Stimulated activated CD4-positive, alpha-beta T cell treated with anti-CD3 and anti-CD28 coated beads, Interleukin-4, amount 100 ng/mL, for 24 hours (primary cell): ENCODE results near the gene KRT80.

Experiments used
- DNase-seq: peaks from one replicate; pipeline ENCODE4 v3.0.0-alpha.2; 2020

KRT80 gene

DNA sequence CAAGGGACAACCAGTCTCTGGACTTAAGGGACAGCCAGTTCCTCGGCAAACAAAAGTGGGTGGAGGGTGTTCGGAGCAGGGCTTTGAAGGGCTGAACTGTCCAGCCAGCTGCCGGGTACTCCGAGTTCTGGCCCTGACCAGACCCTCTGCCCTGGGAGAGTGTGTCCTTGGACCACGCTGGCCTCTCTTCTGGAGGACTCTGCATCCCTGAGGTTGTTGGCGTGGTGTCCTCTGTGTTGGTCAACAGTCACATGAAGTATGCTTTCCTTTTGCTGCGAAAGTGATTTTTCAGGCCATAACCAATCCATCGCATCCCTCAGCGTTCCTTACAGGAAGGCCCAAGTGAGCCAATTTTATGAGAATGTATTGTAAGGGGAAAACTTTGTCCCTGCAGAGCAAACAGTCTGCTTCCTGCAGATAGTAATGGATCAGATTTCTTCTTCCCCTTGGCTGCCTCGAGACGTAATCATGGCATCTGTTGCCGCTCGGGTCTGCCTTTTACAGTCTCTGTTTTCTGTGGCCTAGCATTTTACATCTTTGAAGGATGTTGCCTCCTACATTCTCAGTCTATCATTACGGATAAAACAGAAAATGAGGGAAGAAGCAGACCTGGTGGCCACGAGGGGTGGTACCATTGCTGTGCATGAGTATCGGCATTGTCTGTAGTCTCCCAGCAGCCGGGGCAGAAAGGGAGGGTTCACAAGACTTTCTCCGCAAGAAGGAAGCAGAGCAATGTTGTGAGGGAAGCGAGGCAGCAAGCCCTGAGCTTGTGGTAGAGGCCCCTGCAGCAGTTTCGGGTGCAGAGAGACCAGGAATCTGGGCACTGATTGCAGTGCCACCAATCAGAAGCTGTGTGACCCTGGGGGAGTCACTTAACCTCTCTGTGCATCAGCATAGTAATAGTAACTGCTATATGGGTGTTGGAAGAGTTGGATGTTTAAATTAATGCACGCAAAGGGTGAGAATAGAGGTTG, 64.9 kb downstream of the KRT80 start:
- DNase-seq = no peak

DNA sequence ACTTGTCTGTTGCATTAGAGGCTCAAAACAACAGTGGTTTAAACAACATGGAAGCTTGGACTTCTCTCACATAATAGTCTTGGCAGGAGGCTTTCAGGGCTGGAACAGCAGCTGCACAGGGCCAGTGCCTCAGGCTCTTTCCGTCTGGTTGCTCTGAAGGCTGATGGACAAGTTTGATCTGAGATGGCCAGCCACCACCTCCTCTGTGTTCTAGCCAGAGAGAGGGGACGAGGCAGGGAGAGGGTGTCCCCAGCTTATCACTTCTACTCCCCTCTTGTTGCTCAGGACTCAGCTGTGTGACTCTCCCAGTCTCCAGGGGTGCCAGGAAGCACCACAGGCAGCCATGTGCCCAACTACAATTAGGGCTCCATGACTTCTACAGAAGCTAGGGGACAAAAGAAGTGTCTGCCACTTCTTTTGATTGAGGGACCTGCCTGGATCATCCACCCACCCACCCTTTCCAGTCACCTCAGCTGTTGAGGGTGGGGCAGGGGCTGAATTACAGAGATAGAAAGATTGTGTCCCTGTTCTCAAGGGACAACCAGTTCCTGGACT, 65.7 kb downstream of the KRT80 start:
- no peak for DNase-seq

DNA sequence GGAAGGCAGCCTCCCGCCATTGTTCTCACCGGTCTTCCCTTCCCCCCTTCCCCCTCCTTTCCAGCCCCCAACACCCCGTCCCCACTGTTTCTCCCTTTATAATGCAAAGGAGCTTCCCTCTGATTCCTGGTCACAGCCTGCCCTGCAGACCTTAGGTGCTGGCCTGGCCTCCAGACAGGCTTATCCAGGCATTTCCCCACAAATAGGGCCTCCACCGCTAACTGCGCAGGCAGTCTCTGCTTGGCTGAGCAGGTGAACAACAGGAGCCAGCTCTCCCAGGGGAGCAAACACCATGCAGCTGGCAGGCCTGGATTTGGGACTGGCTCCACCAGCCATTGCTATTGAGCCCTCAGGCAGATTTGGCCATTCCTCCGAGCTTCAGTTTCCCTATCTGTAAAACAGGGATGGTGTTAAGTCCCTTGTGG, 66.3 kb downstream of the KRT80 start:
- no peak for DNase-seq

DNA sequence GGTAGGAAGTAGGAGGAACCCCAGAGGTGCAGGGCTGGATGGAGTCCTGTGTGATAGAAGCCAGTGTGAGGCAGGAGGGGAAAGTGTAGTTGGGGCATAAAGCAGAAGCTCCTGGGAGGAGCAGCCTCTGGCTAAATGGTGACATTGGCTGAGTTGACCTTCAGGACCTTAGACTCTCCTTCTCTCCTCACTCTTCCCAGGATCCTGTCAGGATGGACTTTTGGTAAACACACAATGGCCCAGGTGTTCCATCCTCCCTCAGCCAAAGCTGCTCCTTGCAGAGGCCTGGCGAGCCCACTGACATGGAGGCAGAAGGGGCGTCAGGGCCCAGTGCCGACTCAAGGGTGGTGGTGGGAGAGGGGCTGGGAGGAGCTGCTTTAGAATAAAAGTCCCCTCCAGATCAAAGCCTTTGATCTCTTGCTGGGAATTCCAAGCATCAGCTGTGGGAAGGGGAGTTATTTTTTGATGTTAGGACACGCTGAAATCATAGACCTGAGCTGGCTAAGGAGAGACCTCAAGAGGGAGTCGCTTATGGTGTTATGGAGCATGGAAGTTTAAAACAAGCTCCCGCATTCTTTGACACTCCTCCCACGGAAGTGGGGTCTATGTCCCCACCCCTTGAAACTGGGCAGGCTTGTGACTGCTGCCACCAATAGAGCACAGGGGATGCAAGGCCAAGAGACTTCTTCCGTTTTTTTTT, 68.2 kb downstream of the KRT80 start:
- no peak for DNase-seq

DNA sequence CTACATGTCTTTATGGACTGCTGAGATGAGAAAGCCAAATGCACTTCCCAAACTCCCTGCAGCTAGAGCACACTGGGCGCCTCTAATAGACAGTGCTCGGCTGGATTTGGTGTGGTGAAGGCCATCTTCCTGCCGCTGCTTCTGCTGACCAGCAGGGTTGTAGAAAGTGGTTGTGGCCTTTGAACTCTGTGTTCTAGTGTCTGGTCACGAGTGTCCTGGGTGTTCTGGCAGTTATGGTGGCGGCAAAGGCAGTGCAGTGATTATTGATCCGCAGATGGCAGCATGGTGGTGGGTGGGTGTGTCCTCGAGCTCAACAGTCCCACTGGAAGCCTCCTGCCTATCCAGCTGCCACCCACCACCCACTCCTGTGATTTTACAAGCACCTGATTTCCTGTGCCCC, 68.9 kb downstream of the KRT80 start:
- DNase-seq = no peak

DNA sequence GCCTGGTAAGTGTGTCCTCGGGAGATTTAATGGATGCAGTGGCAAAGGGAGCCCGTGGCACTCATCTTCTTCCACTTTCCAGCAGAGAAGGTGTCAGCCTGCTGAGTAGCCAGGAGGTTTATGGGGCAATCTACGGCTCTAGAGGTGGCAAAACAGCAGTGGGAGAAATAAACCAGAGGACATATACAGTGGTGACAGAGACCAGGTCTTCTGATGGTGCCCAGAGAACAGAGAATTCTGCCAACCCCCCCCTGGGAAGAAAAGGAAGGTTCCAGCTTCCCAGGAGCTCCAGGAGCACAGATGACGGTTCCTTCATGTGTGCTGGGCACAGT, 69.3 kb downstream of the KRT80 start:
- DNase-seq = no peak

DNA sequence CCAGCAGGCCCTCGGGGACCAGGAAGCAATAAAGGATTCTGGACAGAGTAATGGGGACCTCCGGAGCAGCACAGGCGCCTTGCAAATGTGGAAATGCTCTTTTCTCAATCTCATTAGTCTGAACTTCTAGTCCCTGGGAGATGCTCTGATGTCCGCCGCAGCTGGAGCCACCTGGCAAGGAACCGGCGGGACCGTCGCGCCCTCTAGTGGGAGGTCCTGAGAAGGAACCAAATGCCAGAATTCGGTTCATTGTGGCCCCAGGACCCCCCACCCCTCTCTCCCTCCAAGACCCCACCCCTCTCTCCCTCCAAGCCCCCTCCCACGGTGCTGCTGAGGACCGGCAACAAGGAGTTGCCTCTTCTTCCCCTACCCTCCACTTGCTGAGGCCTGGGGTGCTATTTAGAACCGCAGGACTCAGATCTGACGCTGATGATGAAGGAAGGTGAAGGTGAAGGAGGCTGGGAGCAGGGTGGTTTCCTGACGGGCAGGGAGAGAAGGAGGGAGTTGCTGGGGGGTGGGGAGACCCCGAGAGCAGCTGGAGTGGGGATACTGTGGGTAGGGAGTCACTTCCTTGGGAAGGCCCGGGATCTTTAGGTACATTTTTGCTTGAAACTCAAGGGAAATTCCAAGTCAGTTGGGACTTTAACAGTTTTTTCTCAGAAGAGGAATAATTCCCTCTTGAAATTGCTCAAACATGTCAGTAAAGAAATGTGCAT, 69.8 kb downstream of the KRT80 start:
- peak; percentile 70 for DNase-seq

DNA sequence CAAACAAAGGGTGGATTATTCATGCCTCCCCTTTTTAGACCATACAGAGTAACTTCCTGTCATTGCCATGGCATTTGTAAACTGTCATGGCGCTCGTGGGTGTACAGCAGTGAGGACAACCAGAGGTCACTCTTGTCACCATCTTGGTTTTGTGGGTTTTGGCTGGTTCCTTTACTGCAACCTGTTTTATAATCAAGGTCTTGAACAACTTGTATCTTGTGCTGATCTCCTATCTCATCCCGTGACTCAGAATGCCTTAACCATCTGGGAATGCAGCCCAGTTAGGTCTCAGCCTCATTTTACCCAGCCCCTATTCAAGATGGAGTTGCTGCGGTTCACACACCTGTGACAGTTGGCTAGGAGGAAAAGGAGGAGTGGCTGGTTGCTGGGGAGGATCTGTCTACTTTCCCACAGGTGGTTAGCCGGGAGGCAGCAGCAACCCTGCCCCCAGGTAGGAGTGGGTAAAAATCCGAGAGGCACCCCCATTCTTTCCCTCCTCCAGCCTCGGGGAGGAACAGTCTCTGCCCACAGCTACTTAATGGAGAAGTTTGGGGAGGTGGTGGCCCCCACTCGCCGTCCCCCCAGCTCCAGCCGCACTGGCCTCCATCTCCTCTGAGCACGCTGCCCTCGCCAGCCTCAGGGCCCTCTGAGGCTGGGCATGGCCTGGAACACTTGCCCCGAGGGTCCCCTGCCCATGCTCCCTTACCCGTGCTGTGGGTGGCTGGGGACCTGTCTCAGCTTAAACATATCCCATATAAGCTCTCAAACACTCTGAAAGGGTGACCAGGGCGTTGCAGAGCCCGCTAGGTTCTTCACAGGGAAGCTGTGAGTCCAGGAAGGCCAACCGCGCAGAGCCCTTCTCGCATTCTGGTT, 70.6 kb downstream of the KRT80 start:
- no peak for DNase-seq

DNA sequence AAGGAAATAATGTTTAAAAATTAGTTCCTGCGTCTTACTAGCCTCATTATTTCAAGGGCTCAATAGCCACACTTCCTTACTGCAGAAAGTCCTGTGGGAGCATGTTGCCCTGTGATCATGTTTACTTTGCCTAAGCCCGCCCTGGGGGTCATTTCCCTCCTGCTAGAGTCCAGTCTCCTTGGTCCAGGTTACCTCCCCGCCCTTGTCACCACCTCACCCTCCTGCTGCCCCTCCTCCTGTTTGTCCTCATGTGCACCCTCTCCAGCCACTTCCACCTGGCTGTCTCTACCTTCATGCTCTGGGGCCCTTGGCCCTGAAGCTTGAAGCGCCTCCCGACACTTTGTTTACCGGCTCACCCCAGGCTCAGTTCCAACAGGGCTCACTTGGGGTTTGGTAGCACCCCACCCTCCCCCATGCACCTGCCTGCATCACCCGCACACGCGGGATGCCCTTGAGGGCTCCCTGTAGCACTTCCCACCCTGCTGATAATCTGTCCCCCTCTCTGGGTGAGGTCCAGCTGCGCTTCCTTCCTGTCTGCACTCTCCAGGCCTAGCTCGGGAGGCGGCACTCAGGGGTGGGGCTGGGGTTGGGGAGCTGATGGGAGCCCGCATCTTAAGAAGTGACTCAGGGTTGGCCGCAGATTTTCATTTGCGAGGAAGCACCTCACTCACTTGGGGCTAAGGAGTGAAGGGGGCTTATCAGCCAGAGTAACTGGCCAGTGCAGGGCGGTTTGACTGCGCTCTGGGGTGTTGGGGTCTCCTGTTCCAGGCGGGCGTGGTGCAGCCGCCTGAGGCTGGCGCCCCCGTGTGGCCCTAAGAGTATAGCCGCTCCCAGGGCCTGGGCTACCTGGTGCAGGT, 72.2 kb downstream of the KRT80 start:
- peak; percentile 30 for DNase-seq
